NCI-H1694 treated with DMSO at 0.1 percent for 48 hours (cell line): ENCODE measurements around the gene FPR1.
"Not testable (repeated sequence)": the region's sequence is repeated elsewhere in the genome, so short reads cannot be mapped to it uniquely, and the experiment has no call there.

ENCODE experiments used
- DNase-seq: peaks from one replicate; lab custom pipeline; 2025; lab: John Stamatoyannopoulos, UW

The FPR1 gene

DNA sequence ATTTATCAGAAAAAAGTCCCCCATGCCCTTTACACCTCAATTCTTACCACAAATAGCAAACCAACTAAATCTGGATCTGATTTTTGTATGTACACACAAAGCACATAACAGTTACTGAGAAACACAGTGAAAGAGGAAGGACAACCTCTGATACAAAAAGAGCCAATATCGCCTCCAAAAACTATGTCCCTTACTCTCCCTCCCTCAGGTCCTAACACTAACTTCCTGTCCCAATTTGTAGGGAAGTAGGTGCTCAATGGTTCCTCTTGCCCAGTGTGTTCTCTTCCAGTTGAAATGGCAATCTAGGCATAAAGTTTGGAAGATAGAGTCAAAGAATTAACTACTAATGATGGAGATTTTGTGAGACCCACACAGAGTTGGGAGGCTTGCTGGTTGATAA, 27.5 kb upstream of the FPR1 start:
- no peak for DNase-seq

DNA sequence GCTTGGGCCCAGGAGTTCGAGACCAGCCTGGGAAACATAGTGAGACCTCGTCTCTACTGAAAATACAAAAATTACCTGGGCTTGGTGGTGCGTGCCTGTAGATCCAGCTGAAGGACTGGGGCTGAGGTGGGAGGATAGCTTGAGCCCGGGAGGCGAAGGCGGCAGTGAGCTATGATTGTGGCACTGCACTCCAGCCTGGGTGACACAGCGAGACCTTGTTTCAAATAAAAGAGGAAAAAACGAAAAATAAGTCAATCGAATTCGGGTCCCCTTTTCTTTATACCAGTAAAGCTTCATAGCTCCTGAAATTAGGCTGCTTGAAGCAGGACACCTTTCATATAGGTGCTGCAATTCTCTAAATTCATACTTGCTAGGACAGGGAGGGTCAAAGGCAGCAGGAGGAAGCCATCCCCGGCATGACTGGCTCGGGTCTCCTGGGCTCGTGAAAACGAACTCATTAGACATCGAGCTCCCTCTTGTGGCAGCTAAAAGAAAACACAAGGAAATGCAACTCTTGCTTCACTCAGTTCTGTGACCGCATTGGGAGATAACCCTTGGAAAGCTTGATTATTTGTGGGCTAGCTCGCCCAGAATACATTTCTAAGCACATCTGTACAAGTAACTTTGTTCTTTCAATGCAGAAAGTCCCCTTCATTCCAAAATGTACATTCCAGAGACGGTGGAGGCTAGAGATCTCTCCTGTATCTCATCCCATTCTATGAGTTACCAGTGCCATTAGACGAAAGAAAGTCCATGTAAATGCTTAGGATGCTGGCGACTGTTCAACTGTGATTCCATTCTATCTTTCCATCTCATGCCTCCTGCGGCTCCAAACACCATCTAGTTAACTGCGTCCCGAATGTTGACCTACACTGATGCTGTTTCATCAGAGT, 26.1 kb upstream of the FPR1 start:
- peak; percentile 59 for DNase-seq

GRCh38 chr19:51776561-51776960, 24.9 kb upstream of the FPR1 start:
- not testable (repeated sequence) for DNase-seq

DNA sequence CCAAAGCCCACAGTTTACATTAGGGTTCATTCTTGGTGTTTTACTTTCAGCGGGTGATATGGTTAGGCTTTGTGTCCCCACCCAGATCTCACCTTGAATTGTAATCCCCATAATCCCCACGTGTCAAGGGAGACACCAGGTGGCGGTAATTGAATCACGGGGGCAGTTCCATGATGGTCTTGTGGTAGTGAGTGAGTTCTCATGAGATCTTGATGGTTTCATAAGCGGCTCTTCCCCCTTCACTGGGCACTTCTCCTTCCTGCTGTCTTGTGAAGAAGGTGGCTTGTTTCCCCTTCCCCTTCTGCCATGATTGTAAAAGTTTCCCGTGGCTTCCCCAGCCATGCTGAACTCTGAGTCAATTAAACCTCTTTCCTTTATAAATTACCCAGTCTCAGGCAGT, 21.3 kb upstream of the FPR1 start:
- DNase-seq, result no peak

DNA sequence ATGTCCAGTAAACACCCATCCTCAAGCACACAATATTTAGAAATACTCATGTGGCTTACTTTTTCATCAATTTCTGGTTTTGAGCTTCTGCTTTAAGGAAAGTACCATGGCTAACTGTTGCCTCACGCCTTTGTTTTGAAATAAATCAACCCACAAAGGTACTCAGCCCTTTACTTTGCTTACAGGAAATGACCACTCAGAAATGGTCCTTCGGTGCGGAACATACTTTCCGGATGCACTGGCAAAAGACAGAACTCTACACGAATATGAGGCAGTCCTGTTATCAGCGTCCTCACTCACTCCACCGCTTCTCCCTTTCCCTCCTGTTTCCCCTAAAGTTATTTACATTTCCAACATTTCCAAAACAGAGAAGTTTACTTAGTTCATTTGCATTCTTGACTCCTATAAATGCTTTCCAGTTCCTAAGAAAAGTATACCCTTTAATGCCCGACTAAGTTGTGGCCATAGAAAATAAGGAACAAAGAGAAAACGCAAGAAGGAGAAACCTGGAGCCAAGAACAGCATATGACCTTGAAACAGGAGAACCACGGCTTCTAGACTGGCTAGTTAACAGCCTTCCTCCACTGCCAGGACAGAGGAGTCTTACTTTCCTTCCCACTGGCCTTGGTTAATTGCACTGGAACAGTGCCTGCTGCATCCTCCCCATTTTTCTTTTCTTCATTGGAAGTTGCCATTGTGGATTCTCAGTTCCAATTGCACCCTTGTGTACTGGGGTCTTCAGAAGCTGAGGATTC, 19.9 kb upstream of the FPR1 start:
- no peak for DNase-seq

DNA sequence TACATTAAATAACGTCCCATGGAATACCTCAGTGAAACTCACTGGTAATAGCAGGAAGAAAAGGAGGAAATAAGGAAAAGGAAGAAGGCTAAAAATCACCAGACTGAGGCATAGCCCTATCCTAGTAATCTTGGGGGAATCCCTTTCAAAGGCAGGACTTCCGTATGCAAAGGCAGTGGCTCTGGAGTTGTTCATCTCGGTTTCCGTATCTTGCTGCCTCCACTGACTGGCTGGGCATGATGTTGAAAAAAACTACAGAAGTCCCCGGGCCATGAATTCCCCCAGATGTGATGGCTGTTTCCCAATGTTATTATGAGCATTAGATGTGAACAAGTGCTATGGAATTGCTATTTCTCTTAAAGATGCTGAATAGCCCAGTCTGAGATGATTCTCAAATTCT, 14.8 kb upstream of the FPR1 start:
- no peak for DNase-seq

- no peak for DNase-seq
Measured at GRCh38 chr19:51765086-51765485, 13.4 kb upstream of the FPR1 start.

- no peak for DNase-seq
Measured at GRCh38 chr19:51761696-51762095, 10.0 kb upstream of the FPR1 start.

GRCh38 chr19:51760697-51761356, 9.1 kb upstream of the FPR1 start, which contains the start of gene FPR2:
TSS of gene FPR2 (plus strand) at chr19:51761180. CDS start at chr19:51768659, 7,479 bp downstream.
- DNase-seq, result no peak

GRCh38 chr19:51755571-51755970, 3.9 kb upstream of the FPR1 start:
- no peak for DNase-seq

DNA sequence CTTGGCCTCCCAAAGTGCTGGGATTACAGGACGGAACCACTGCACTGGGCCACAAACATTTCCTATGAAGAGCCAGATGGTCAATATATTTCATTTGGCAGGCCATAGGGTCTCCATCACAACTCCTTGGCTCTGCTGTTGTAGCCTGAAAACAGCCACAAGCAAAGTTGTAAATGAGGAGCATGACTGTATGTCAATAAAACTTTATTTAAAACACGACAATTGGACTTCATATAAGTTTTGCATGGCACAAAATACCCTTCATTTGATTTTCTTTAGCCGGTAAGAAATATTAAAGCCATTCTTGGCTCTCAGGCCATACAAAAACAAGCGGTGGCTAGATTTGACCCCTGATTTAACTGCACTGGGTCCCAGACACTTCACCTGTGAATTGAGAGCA, 3.1 kb upstream of the FPR1 start:
- no peak for DNase-seq

- DNase-seq, result no peak
Measured at GRCh38 chr19:51754109-51754508, 2.4 kb upstream of the FPR1 start.

GRCh38 chr19:51750400-51751094, 1.1 kb downstream of the FPR1 start:
- DNase-seq, result no peak

- no peak for DNase-seq
Measured at GRCh38 chr19:51749979-51750378, 1.7 kb downstream of the FPR1 start.

DNA sequence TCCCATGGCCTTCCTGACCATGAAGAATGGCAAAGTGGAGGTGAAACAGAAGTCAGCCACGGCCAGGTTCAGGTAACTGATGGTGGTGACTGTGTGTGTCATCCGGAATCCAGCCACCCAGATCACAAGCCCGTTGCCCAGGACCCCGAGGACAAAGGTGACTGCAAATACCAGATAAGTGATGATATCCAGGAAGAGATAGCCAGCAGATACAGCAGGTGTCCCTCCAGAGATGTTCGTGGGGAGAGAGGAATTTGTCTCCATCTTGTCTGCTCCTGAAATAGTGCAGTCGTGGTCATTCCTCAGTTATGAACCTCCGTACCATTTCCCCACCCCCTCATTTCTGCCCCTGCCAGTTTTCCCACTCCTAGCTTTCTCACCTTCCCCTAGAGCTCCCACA, 4.9 kb downstream of the FPR1 start:
- no peak for DNase-seq

DNA sequence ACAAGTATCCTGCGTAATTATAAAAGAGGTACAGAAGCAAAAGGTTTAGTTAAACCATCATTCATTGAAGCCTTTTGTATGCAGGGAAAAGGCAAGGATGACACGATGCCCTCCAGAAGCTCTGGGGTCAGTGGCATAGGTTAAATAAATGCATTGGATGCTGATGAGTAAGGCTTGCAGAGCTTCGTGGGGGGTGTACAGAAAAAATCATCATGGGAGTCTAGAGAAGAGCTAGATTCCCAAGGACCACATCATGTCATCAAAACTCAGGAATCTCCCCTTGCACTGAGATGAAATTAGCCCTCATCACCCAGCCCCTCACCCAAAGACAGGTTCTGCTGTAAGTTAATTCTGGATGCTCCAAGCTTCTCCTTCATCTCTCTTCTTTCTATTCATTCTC, 8.3 kb downstream of the FPR1 start:
- no peak for DNase-seq

GRCh38 chr19:51742789-51743188, 8.9 kb downstream of the FPR1 start:
- DNase-seq, result no peak

DNA sequence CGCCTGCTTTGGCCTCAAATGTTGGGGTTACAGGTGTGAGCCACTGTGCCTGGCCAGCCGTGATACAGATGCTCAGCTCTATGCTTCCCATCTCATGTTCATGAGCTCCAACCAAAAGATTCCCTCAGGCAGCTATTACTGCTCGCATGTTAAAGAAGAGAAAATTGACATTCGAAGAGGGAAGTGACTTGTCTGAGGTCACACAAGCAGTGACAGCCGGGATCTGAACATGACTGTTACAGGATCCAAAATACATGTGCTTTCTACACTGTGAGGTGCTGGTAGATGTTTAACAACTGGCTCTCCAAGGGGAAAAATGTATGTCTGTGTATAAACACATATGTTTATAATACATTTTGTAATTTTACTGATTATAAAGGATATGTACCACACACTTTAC, 11.3 kb downstream of the FPR1 start:
- DNase-seq, result no peak

- no peak for DNase-seq
Measured at GRCh38 chr19:51739466-51740213, 12.0 kb downstream of the FPR1 start.

GRCh38 chr19:51738523-51738922, 13.2 kb downstream of the FPR1 start:
- not testable (repeated sequence) for DNase-seq

GRCh38 chr19:51737924-51738323, 13.8 kb downstream of the FPR1 start:
- no peak for DNase-seq
